NT2/D1 (cell line): ENCODE measurements around the gene LY86.

Source experiments
- SUZ12 ChIP-seq: IDR thresholded peaks from 2 replicates; pipeline ENCODE4 v1.6.1; 2011; ENCODE audit not compliant: insufficient read length, insufficient read depth; ENCODE audit errors: extremely low read depth
- YY1 ChIP-seq: IDR thresholded peaks from 2 replicates; pipeline ENCODE4 v1.6.1; 2011; ENCODE audit not compliant: insufficient read length, insufficient read depth
- ZNF274 ChIP-seq: IDR thresholded peaks from 2 replicates; pipeline ENCODE4 v1.6.1; 2011; ENCODE audit warnings: mild to moderate bottlenecking, low read depth, low read length

DNA sequence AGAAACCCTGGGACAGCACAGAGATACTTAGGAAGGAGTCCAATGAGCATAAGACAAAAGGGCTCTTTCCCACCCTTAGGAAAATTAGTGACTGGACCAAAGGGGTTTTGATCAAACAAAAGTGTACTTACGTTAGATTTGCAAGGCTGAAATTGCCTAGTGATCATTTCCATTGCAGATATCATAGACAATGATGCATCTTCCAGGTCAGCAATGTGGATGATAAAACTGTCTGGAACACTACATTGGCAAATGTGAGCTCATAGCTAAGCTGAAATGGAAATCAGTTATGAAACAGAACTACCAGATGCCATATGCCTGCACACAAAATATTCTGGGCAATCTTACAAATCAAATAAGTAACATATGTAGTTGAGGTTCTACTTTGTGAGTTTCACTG is 34.0 kb downstream of the LY86 start:
- TF ChIP-seq YY1 (no peak), ZNF274 (no peak), SUZ12 (no peak)
